ENCODE results near the gene GALNTL6. TPM values are rescaled to one million over a fixed set of nuclear protein-coding genes. Genes with fewer than 3 reads are reported as not detected.

GALNTL6 gene
- total and polyA plus RNA-seq, 9 of the 15 experiments (the other 6 are each of a cell fraction or from before 2014, with no cell fraction given) = 0.18 to 0.50 (median 0.29) TPM

GRCh38 chr4:172168888-172169287, 355.7 kb downstream of the GALNTL6 start (continued):
- TF ChIP-seq DLX4 (CRISPR knock-in tag; IDR thresholded peaks at IDR 0.05) = no peak
- no peak for TF ChIP-seq TRIM25 (IDR thresholded peaks at IDR 0.05; ENCODE audit: borderline replicate concordance)

- WGBS (ENCODE audit: insufficient coverage, low coverage, missing lambda C conversion rate) = 7% methylated on average over 1 of the region's 1 CpG
- CTCF ChIA-PET (ENCODE audit: low intra/inter-chr PET ratio) = no interaction called here
- Histone ChIP-seq H3K4me2 (ENCODE audit: insufficient read depth, low read length) (no peak overlapping the region), H3K27ac (ENCODE audit: extremely low read depth, low read depth, low read length) (no peak overlapping the region), H3K27me3 (ENCODE audit: control insufficient read depth in 2 of 2, insufficient read depth in 2 of 2, low read length in 2 of 2) (no peaks in the 10 kb centered on the region), H3K4me3 (no peak overlapping the region), H3K4me1 (replicated peaks in 1 of 2; ENCODE audit: control insufficient read depth in 2 of 2, insufficient read depth in 2 of 2, low read length in 2 of 2) (peaks cover 0 to 2% of the 10 kb centered on the region in 2 experiments; a peak in 1 of 5 replicates), H3K9me3 (replicated peaks; ENCODE audit: control insufficient read depth, insufficient read depth, low read depth, low read length) (no peaks in the 10 kb centered on the region), H3K9ac (ENCODE audit: insufficient read depth in 1 of 2, low read depth in 2 of 2, low read length in 2 of 2) (no peak overlapping the region), H4K20me1 (replicated peaks; ENCODE audit: control insufficient read depth, insufficient read depth, low read length) (no peaks in the 10 kb centered on the region), H2AFZ (ENCODE audit: low read depth, low read length) (peak overlapping the region; percentile 35; the same call in 1 of the 2 replicates), H3K36me3 (ENCODE audit: control insufficient read depth, insufficient read depth, low read length) (no peaks in the 10 kb centered on the region), H3K9me1 (ENCODE audit: control insufficient read depth, insufficient read depth, low read length) (no peaks in the 10 kb centered on the region), H3K79me2 (ENCODE audit: control insufficient read depth, insufficient read depth, low read length) (no peaks in the 10 kb centered on the region)
- intact Hi-C loops (cut with micrococcal nuclease) = no loop called here
- no peak for TF ChIP-seq SMAD4 (CRISPR knock-in tag; conservative IDR thresholded peaks at IDR 0.05)
- TF ChIP-seq ZBTB9 (CRISPR knock-in tag; IDR thresholded peaks at IDR 0.05) = no peak
- 0 out of 2 replicates have a peak, but pooled peaks have one; percentile 34 for TF ChIP-seq NFE2 (IDR thresholded peaks at IDR 0.05; ENCODE audit: low read depth)
- TF ChIP-seq, protein P1, sequence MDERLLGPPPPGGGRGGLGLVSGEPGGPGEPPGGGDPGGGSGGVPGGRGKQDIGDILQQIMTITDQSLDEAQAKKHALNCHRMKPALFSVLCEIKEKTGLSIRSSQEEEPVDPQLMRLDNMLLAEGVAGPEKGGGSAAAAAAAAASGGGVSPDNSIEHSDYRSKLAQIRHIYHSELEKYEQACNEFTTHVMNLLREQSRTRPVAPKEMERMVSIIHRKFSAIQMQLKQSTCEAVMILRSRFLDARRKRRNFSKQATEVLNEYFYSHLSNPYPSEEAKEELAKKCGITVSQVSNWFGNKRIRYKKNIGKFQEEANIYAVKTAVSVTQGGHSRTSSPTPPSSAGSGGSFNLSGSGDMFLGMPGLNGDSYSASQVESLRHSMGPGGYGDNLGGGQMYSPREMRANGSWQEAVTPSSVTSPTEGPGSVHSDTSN (CRISPR knock-in tag; IDR thresholded peaks at IDR 0.05; ENCODE audit: low read depth) = no peak
- TF ChIP-seq, protein P1 (tag; conservative IDR thresholded peaks at IDR 0.05; ENCODE audit: low read depth) = no peak
- POLR2A ChIA-PET = interaction anchor here (1.8 kb wide), 1 partner anchor 14 kb away, joined by 5 read pairs; no protein-coding TSS in a partner anchor
- no peak for ATAC-seq
- no peak for DNase-seq (ENCODE audit: extremely low read depth in 1 of 4, low spot score in 3 of 4)
- BruUV-seq (replicated peaks) = no TSS peak
- in situ Hi-C loops (cut with MboI) = no loop called here
- FAIRE-seq = no peak
These were observed 356.7 kb downstream of the GALNTL6 start for GRCh38 chr4:172169871-172170270.

All from K562 (cell line).